GM10266 (cell line): ENCODE measurements around the gene ARHGAP27.

Experiments used
- DNase-seq: peaks from one replicate; pipeline ENCODE4 v3.0.0; 2012; ENCODE audit errors: extremely low spot score
- CTCF ChIP-seq: IDR thresholded peaks from 2 replicates; pipeline ENCODE4 v1.5.1; 2012; ENCODE audit warnings: mild to moderate bottlenecking, low read depth; ENCODE audit not compliant: control insufficient read depth, insufficient read depth; ENCODE audit errors: missing control alignments

The ARHGAP27 gene

GRCh38 chr17:45423975-45424335 is 8.7 kb downstream of the ARHGAP27 start:
- no peak for DNase-seq
- no peak for TF ChIP-seq CTCF

GRCh38 chr17:45423304-45423974 is 9.2 kb downstream of the ARHGAP27 start:
- DNase-seq = no peak
- no peak for TF ChIP-seq CTCF

- TF ChIP-seq CTCF = no peak
- DNase-seq = no peak
Observed at GRCh38 chr17:45414990-45415881, 17.4 kb downstream of the ARHGAP27 start.

GRCh38 chr17:45413498-45413923 is 19.2 kb downstream of the ARHGAP27 start:
- DNase-seq = no peak

GRCh38 chr17:45411348-45412105 is 21.1 kb downstream of the ARHGAP27 start:
- no peak for DNase-seq
- no peak for TF ChIP-seq CTCF

More at GRCh38 chr17:45413498-45413923, 19.2 kb downstream of the ARHGAP27 start:
- TF ChIP-seq CTCF = no peak

GRCh38 chr17:45410144-45411091 is 22.3 kb downstream of the ARHGAP27 start:
- TF ChIP-seq CTCF = no peak
- DNase-seq = peak; percentile 86
